GM19452 (cell line): ENCODE results near the gene TFPT.

Source experiments
- ATAC-seq: cut with Tn5 transposase; IDR thresholded peaks from one replicate; pipeline ENCODE4 v1.9.1; 2021; ENCODE audit not compliant: unreplicated experiment

Gene TFPT, protein sequence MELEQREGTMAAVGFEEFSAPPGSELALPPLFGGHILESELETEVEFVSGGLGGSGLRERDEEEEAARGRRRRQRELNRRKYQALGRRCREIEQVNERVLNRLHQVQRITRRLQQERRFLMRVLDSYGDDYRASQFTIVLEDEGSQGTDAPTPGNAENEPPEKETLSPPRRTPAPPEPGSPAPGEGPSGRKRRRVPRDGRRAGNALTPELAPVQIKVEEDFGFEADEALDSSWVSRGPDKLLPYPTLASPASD

GRCh38 chr19:54115109-54116063 is at the start of gene TFPT, which contains the start of gene PRPF31:
TFPT (minus strand) TSS chr19:54115657; CDS start chr19:54115269, 388 bp downstream.
PRPF31 (plus strand) TSS chr19:54115754; CDS start chr19:54118279, 2,525 bp downstream.
- ATAC-seq = peak; percentile 81

DNA sequence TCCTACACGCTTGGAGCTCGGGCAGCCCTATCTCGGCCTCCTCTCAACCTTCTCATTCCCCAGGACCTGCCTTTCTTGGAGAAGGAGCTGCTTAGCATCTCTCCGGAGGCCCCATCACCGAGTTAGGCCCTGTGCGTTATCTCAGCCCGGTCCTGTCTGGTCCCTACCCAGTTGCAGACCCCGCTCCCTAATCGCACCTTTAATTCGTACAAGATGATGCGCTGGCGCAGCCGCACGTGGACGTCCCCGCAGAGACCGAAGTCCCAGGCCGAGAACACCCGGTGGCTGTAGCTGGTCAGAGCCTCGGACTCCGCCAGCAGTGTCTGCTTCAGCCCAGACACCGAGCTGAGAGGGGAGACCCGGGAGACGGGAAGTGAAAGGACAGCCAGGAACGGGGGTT is 49.8 kb upstream of the TFPT start:
- no peak for ATAC-seq

DNA sequence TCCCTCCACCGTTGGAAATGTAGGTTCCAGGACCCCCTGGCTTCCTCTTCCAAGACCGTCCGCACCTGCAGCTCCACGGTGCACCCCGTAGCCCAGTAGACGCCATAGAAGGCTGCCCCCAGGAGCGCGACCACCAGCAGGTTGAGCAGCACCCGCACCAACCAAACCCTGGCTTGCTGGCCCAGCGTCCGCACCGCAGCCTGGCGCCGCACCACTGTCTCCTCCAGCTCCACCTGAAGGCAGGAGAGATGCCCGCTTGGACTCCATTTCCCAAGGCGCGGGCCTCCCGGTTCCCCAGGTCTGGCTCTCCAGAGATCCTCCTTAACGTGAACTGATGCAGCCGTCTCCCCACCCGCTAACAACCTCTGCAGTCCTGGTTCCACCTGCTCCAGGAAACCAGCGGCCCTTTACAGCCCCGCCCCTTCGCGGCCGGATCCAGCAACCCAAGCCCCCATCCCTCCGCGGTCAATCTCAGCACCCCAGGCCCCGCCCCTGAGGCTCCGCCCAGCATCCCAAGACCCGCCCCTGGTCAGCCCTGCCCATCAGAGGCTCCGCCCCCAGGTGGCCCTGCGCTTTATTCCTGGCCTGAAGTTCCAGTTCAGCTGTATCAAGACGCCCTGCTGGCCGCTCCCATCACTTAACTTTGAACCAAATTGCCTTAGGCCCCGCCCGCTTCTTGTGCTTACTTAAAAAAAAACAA is 49.1 kb upstream of the TFPT start:
- ATAC-seq = no peak

GRCh38 chr19:54162884-54163283 is 47.4 kb upstream of the TFPT start:
- no peak for ATAC-seq

GRCh38 chr19:54162241-54162805 is 46.9 kb upstream of the TFPT start:
- no peak for ATAC-seq

GRCh38 chr19:54160854-54161253 is 45.4 kb upstream of the TFPT start:
- no peak for ATAC-seq

- ATAC-seq = no peak
These were observed 44.8 kb upstream of the TFPT start for GRCh38 chr19:54160182-54160811.

- peak; percentile 87 for ATAC-seq
These were observed 44.1 kb upstream of the TFPT start, which contains the start of gene LENG1 for GRCh38 chr19:54159352-54160181. LENG1 (minus strand) TSS chr19:54159721; CDS start chr19:54159695, 26 bp downstream.

- ATAC-seq = no peak
These were observed 43.4 kb upstream of the TFPT start for GRCh38 chr19:54158812-54159351.

DNA sequence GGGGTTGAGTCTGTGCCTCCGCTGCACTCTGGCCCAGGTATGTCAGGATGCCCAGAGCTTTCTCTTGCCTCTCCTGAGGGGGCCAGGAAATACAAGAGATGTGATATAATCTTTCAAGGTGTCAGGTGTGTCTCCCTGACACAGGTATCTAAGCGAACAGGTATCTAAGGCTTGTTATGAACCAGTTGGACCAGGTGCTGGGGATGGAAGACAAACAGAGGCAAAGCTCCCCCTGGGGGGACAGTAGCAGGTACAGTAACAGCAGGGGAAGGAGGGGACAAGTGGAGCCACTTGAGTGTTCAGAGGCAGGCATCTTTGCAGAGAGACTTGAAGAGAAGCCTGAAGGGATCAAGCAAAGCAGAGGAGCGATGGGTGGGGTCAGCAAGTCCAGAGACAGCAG is 41.5 kb upstream of the TFPT start:
- no peak for ATAC-seq

DNA sequence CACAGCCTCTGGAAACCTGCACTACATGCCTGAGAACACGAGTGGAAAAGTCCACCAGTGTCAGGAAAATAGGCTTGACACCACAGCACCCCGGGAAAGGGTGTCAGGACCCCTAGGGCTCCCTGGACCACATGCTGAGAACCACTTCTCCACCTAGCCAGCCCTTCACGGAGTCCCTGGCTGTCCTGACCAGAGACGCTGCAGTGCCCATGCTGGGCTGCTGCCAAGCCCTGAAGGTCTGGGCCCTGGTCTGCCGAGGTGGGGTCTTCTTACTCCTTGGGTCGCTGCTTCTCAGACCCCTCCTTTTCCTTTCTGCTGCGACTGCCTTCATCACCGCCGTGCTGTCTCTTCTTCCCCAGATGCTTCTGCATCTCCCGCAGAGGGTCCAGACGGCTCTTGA is 41.0 kb upstream of the TFPT start:
- no peak for ATAC-seq

- ATAC-seq = no peak
These were observed 40.2 kb upstream of the TFPT start for GRCh38 chr19:54155694-54156093.

GRCh38 chr19:54154603-54155345 is 39.3 kb upstream of the TFPT start:
- no peak for ATAC-seq

DNA sequence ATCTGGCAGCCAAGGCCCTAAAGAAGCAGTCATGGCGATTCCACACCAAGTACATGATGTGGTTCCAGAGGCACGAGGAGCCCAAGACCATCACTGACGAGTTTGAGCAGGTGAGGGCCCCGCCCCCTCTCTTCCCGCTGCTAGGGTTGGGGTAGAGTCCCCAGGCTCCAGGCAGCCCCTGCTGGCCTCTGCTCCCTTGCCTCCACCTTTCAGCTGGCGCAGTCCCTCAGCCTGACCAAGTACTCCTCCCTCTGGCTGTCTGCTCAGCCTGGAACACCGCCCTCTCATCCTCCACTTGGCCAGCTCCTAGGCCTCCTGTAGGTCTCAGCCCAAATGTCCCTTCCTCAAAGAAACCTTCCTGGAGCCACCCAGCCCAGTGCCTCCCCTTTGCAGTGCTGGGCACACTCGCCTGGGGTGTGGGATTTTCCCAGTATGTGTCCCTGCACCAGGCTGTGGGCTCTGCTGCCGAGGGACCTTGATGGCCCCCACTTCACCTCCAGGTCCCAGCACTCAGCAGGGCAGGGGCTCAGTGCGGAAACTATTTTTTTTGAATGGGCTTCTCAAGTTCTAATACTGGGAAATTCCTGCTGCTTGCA is 38.4 kb upstream of the TFPT start:
- no peak for ATAC-seq

DNA sequence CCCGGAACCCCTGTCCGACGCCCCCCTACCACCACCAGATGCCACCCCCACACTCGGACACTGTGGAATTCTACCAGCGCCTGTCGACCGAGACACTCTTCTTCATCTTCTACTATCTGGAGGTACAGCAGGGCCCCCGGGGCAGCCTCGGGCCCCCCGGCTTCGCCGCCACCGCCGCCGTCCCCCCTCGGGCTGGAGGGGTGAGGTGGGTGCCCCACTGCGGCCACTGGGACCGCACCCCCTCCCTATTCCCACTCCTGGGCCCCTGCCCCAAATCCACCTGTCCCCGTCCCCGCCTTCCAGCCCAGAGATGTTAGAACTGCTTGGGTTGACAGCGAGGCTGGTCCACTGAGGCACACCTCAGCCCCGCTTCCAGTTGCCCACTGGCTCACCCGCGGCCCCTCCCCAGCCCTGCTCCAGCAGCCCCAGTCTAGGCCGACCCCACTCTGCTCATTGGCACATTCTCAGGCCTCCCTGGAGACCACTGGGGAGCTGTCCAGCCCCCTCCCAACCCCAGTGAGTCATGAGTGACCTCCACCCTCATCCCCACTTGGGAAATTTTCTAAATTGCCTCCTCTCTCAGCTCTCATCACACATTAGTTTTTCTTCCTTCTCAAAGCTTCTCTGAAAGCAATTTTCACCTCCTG is 37.5 kb upstream of the TFPT start:
- no peak for ATAC-seq

DNA sequence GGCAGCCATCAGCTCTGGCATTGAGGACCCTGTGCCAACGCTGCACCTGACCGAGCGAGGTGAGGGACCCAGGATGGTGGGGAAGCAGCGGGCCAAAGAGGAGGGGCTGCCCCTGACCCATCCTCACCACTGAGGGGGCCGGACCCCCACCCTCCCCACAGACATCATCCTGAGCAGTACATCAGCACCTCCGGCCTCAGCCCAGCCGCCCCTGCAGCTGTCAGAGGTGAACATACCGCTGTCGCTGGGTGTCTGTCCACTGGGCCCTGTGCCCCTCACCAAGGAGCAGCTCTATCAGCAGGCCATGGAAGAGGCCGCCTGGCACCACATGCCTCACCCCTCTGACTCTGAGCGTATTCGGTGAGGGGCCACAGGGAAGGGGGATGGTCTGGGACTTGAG is 36.8 kb upstream of the TFPT start:
- no peak for ATAC-seq

- ATAC-seq = no peak
These were observed 36.0 kb upstream of the TFPT start for GRCh38 chr19:54151362-54152035.
